Activated CD8-positive, alpha-beta memory T cell treated with anti-CD3 and anti-CD28 coated beads, Interleukin-2, amount 50 U/mL, for 4 hours (primary cell): ENCODE data around the gene KDELR3.

Experiments used
- DNase-seq: peaks from one replicate; pipeline ENCODE4 v3.0.0-alpha.2; 2020

Gene KDELR3

GRCh38 chr22:38440747-38441350, 27.0 kb upstream of the KDELR3 start:
- DNase-seq: no peak

GRCh38 chr22:38441620-38442287, 26.1 kb upstream of the KDELR3 start:
- no peak for DNase-seq

GRCh38 chr22:38442967-38443627, 24.8 kb upstream of the KDELR3 start:
- DNase-seq: no peak

DNA sequence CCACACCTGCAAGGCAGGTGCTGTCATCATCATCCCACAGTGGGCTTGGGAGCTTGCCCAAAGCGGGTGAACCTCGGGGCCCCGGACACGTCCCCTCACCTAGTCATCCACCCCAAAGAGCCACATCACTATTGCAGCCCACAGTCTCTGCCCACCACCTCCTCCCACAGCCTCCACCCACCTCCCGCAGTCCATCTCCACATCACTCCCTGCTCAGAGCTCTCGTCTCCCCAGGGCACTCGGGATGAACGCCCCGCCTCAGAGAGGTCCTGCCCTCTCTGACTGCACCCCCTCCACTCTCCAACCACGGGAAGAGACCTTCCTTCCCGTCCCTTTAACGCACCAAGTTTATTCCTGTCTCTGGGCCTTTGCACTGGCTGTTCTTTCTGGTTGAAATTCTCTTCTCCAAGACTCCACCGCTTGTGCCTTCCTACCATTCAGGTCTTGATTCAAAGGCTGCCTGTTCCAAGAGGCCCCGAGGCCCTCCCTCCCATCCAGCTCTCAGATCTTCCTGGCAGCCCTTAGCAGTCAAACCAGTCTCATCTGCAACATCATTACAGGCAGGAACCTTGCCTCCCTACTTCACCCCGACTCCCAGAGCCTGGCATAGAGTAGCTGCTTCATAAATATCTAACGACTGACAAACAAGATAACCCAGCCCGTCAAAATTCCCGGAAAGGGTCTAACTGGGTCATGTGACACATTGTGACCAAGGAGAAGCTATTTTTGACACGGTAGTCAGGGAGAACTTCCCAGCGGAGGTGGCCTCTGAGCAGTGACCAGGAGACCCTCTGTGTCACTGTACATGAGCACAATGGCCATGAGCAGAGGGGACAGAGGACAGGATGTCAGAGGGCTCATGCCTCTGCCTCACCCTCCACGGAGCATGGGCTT, 24.0 kb upstream of the KDELR3 start:
- DNase-seq: no peak

GRCh38 chr22:38444783-38445182, 23.1 kb upstream of the KDELR3 start:
- no peak for DNase-seq

- DNase-seq: no peak
Measured at GRCh38 chr22:38446018-38446601, 21.8 kb upstream of the KDELR3 start.

DNA sequence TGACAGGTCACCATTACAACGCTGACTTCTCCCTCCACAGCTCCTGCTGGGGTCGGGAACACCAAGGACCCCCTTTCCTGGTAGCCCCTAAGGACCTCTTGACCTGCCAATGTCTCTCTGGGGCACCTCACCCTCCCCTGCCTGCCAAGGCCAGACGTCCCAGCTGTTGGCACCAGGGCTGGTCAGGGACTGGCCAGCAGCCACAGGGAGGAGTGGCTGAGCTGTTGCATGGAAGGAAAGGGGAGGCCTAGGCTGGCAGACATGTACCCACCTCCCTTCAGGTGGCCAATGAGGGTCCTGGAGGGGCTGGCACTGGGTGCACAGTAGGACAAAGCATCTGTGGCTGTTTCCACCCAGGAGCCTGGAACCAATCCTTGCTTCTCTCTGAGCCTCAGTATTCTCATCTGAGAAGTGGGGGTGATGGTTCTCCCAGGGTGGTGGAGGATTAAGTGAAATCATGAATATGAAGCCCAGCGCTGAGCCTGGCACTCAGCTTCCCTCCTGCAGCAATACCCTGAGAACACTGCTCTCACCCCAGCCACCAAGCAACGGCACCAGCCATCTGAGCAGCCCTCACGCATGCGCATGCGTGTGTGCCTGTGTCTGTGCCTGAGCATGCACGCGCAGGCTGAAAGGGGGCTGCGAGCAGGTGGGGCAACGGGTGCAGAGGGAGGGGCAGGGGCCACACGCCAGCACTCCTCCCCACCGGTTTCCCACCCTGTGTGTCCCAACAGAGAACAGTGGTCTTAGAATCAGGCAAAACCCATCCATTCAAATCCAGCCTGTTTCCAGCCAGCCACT, 18.8 kb upstream of the KDELR3 start:
- DNase-seq: no peak

GRCh38 chr22:38449776-38450175, 18.1 kb upstream of the KDELR3 start:
- DNase-seq: no peak

GRCh38 chr22:38450234-38450797, 17.6 kb upstream of the KDELR3 start:
- no peak for DNase-seq

DNA sequence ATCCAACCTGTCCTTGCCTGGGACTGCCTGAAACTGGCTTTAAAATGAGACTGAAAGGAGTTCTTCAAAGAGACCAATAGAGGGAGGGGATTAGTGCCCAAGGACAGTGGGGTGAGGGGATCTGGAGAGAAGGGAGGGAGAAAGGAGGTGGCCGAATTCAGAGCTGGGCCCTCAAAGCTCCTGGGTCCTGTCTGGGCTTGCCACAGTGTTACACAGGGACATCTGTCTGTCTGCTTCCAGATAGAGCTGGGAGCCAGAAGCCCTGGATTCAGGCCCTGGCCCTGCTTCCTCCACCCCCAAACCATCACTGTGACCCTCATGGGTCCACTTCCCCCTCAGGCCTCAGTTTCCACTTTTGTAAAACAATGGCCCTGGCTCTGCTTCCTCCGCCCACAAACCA, 16.5 kb upstream of the KDELR3 start:
- DNase-seq: no peak

- no peak for DNase-seq
Measured at GRCh38 chr22:38451864-38452263, 16.0 kb upstream of the KDELR3 start.

GRCh38 chr22:38452373-38453065, 15.4 kb upstream of the KDELR3 start:
- no peak for DNase-seq

GRCh38 chr22:38453066-38453672, 14.7 kb upstream of the KDELR3 start:
- no peak for DNase-seq

GRCh38 chr22:38453996-38454352, 13.9 kb upstream of the KDELR3 start:
- no peak for DNase-seq

- no peak for DNase-seq
Measured at GRCh38 chr22:38454353-38455075, 13.4 kb upstream of the KDELR3 start.

- no peak for DNase-seq
Measured at GRCh38 chr22:38455076-38455529, 12.8 kb upstream of the KDELR3 start, which contains the start of gene KCNJ4. Gene KCNJ4 (minus strand): TSS chr22:38455199. CDS start chr22:38428132, 27,067 bp downstream.

GRCh38 chr22:38455530-38456271, 12.2 kb upstream of the KDELR3 start:
- DNase-seq: no peak

- DNase-seq: no peak
Measured at GRCh38 chr22:38456272-38456835, 11.5 kb upstream of the KDELR3 start.
